ENCODE measurements around the gene ARHGAP1. TPM values are rescaled to one million over a fixed set of nuclear protein-coding genes. Genes with fewer than 3 reads are reported as not detected.

The ARHGAP1 gene
- total RNA-seq, 2 donors from 2014 or later, result 88.1 to 117 TPM

GRCh38 chr11:46727952-46728658, 27.7 kb upstream of the ARHGAP1 start:
- TF ChIP-seq, protein P1, sequence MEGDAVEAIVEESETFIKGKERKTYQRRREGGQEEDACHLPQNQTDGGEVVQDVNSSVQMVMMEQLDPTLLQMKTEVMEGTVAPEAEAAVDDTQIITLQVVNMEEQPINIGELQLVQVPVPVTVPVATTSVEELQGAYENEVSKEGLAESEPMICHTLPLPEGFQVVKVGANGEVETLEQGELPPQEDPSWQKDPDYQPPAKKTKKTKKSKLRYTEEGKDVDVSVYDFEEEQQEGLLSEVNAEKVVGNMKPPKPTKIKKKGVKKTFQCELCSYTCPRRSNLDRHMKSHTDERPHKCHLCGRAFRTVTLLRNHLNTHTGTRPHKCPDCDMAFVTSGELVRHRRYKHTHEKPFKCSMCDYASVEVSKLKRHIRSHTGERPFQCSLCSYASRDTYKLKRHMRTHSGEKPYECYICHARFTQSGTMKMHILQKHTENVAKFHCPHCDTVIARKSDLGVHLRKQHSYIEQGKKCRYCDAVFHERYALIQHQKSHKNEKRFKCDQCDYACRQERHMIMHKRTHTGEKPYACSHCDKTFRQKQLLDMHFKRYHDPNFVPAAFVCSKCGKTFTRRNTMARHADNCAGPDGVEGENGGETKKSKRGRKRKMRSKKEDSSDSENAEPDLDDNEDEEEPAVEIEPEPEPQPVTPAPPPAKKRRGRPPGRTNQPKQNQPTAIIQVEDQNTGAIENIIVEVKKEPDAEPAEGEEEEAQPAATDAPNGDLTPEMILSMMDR (IDR thresholded peaks at IDR 0.05), result no peak
- Histone ChIP-seq H3K9me3 (no peaks in the 10 kb centered on the region), H3K36me3 (no peaks in the 10 kb centered on the region), H3K27me3 (no peaks in the 10 kb centered on the region), H3K4me3 (no peak overlapping the region), H3K27ac (no peak overlapping the region), H3K4me1 (no peaks in the 10 kb centered on the region)
- no peak for DNase-seq (ENCODE audit: low spot score)

- H3K27ac ChIP-seq, result no peak overlapping the region
- H3K9me3 ChIP-seq, result no peaks in the 10 kb centered on the region
- no peaks in the 10 kb centered on the region for H3K4me1 ChIP-seq
- no peak for DNase-seq (ENCODE audit: low spot score)
- H3K36me3 ChIP-seq, result no peaks in the 10 kb centered on the region
- H3K27me3 ChIP-seq, result no peaks in the 10 kb centered on the region
- TF ChIP-seq, protein P1 (IDR thresholded peaks at IDR 0.05), result no peak
- H3K4me3 ChIP-seq, result no peak overlapping the region
Measured at GRCh38 chr11:46726206-46726862, 25.9 kb upstream of the ARHGAP1 start.

- no peaks in the 10 kb centered on the region for H3K4me1 ChIP-seq
- TF ChIP-seq, protein P1 (IDR thresholded peaks at IDR 0.05), result no peak
- no peak for DNase-seq (ENCODE audit: low spot score)
- no peaks in the 10 kb centered on the region for H3K36me3 ChIP-seq
- no peaks in the 10 kb centered on the region for H3K9me3 ChIP-seq
- H3K27me3 ChIP-seq, result no peaks in the 10 kb centered on the region
- H3K27ac ChIP-seq, result no peak overlapping the region
- H3K4me3 ChIP-seq, result no peak overlapping the region
Measured at GRCh38 chr11:46725338-46726205, 25.2 kb upstream of the ARHGAP1 start.

DNA sequence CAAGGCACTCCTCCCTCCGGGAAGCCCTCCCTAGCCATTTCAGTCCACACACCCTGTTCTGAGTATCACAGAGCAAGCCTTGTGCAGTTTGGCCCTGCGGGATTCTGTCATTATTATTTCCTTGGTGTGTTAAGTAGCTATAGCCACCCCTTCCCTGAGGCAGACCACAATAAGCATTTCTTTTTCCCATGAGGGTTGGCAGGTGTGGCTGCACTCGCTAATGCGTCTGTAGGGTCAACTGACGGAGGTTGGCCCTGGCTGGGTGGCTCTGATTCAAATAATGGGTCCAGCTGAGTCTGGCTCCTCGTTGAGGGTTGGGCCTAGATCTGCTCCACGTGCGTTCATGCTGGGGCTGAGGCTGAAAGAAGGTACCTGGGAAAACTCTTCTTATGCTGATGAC, 23.7 kb upstream of the ARHGAP1 start:
- Histone ChIP-seq H3K4me1 (no peaks in the 10 kb centered on the region), H3K4me3 (no peak overlapping the region)

GRCh38 chr11:46723359-46723680, 22.9 kb upstream of the ARHGAP1 start:
- TF ChIP-seq, protein P1 (IDR thresholded peaks at IDR 0.05), result no peak
- DNase-seq (ENCODE audit: low spot score), result no peak
- H3K27ac ChIP-seq, result no peak overlapping the region
- H3K4me3 ChIP-seq, result no peak overlapping the region
- no peaks in the 10 kb centered on the region for H3K9me3 ChIP-seq
- H3K27me3 ChIP-seq, result no peaks in the 10 kb centered on the region
- H3K36me3 ChIP-seq, result no peaks in the 10 kb centered on the region
- no peaks in the 10 kb centered on the region for H3K4me1 ChIP-seq

More for the DNA sequence above, 23.7 kb upstream of the ARHGAP1 start:
- TF ChIP-seq, protein P1 (IDR thresholded peaks at IDR 0.05), result no peak
- no peak for DNase-seq (ENCODE audit: low spot score)
- H3K27me3 ChIP-seq, result no peaks in the 10 kb centered on the region
- H3K9me3 ChIP-seq, result no peaks in the 10 kb centered on the region
- no peak overlapping the region for H3K27ac ChIP-seq
- H3K36me3 ChIP-seq, result no peaks in the 10 kb centered on the region

Data from right atrium auricular region (tissue), 2 donors.